C4-2B (cell line): ENCODE data around the gene GDF2.

Source experiments
- CTCF ChIP-seq: fragments of 450-650 bp; conservative IDR thresholded peaks from 2 replicates; pipeline ENCODE4 v1.5.1; 2017; ENCODE audit warnings: mild to moderate bottlenecking
- ZFX ChIP-seq: fragments of 450-650 bp; IDR thresholded peaks from 2 replicates; pipeline ENCODE4 v1.6.1; 2017

GRCh38 chr10:47299611-47300428 lies 22.4 kb upstream of the GDF2 start, which contains the start of gene GDF10:
- TF ChIP-seq CTCF (no peak), ZFX (no peak)
